Cardiac muscle cell (in vitro differentiated cells and primary cell): ENCODE data around the gene COL18A1. TPM values are rescaled to one million over a fixed set of nuclear protein-coding genes. Genes with fewer than 3 reads are reported as not detected.

Source experiments
- DNase-seq, 2 donors: peaks; one replicate each; pipeline versions ENCODE4 v3.0.0 to v3.0.0-alpha.2; 2010 to 2017; ENCODE audit warnings: low read depth in 1 of 2, low spot score in 1 of 2
- H3K27ac ChIP-seq: fragments of 200-600 bp; sonication (generic); 2 replicates; pipeline ENCODE4 v1.5.1; 2016
- H3K27me3 ChIP-seq: fragments of 200-600 bp; sonication (generic); 2 replicates; pipeline ENCODE4 v1.6.0; 2016; ENCODE audit warnings: control low read depth
- H3K36me3 ChIP-seq: fragments of 200-600 bp; sonication (generic); 2 replicates; pipeline ENCODE4 v1.5.1; 2016; ENCODE audit warnings: control low read depth
- H3K4me1 ChIP-seq: fragments of 200-600 bp; sonication (generic); 2 replicates; pipeline ENCODE4 v1.8.1; 2017; ENCODE audit warnings: low read depth, mild to moderate bottlenecking, mixed run types
- H3K4me3 ChIP-seq: fragments of 200-600 bp; sonication (generic); 2 replicates; pipeline ENCODE4 v1.5.1; 2016; ENCODE audit warnings: mild to moderate bottlenecking
- H3K9me3 ChIP-seq: fragments of 200-600 bp; sonication (generic); 2 replicates; pipeline ENCODE4 v1.5.1; 2017; ENCODE audit warnings: low read depth, mild to moderate bottlenecking, control low read depth
- CTCF ChIP-seq: IDR thresholded peaks from 2 replicates; pipeline ENCODE4 v1.5.1; 2012; ENCODE audit warnings: low read depth, mild to moderate bottlenecking, low read length
- polyA plus RNA-seq: library from polyadenylated mRNA; unstranded; fragments of >200 nt; fragmentation: Nextera tagmentation; extraction: Ambion mirVana; gene quantifications from 2 replicates; pipeline ENCODE4 v1.2.1, GENCODE V29; 2016
- total RNA-seq: library from RNA; depleted of rRNA; stranded (reverse); fragments of >200 nt; gene quantifications from 2 replicates; pipeline ENCODE4 v1.2.3, GENCODE V29; 2016

Gene COL18A1
- total and polyA plus RNA-seq, 2 experiments from 2014 or later: 407 to 1,182 TPM

DNA sequence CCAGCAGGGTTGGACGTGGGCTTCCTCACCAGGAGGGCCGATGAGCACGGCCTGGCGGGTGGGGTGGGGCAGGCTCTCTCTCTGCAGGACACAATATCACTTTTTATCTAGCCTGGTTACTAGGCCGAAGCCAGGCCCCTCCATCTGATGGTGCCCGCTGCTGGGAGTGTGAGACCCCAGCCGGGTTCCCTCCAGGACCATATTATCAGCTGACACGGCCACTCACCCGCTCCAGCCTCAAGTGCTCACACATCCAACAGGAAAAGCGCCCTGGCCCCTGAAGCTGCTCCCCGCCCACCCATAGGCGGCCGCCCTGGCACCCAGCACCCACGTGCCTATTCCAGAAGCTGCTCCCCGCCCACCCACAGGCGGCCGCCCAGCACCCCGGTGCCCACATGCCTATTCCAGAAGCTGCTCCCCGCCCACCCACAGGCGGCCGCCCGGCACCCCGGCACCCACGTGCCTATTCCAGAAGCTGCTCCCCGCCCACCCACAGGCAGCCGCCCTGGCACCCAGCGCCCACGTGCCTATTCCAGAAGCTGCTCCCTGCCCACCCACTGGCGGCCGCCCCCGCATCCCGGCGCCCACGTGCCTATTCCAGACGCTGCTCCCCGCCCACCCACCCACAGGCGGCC is 132.3 kb downstream of the COL18A1 start:
- peaks cover 23% of the 10 kb centered on the region for H3K4me1 ChIP-seq
- DNase-seq: no peak
- no peak overlapping the region for H3K4me3 ChIP-seq
- H3K9me3 ChIP-seq: no peaks in the 10 kb centered on the region
- H3K27me3 ChIP-seq: no peaks in the 10 kb centered on the region
- no peak overlapping the region for H3K27ac ChIP-seq
- TF ChIP-seq CTCF: no peak
- H3K36me3 ChIP-seq: no peaks in the 10 kb centered on the region

DNA sequence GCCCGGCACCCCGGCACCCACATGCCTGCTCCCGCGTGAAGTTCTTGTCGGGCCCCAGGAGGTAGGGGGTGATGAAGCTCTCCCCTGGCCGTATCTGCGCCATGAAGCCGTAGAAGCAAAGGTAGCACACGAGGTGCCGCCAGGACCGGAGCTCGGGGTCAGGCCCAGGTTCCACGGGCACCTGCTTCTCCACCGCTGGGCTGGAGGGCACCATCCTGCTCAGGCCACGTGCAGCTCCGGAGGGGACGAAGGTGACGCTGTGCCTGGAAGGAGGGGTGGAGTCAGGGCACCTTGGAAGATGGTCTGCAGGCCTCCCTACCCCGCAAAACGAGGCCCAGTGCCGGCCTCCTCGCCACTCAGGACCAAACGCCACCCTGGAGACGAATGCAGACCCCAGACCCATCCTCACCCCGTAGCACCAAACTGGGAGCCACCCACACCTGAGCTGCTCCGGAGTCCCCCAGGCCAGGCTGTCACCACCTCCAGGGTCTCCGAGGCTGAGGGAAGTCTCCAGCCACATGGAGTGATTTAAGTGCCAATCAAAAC is 132.9 kb downstream of the COL18A1 start:
- Histone ChIP-seq H3K9me3 (no peaks in the 10 kb centered on the region), H3K27ac (no peak overlapping the region), H3K36me3 (no peaks in the 10 kb centered on the region), H3K4me1 (peaks cover 25% of the 10 kb centered on the region), H3K27me3 (no peaks in the 10 kb centered on the region), H3K4me3 (no peak overlapping the region)
- no peak for TF ChIP-seq CTCF
- no peak for DNase-seq

DNA sequence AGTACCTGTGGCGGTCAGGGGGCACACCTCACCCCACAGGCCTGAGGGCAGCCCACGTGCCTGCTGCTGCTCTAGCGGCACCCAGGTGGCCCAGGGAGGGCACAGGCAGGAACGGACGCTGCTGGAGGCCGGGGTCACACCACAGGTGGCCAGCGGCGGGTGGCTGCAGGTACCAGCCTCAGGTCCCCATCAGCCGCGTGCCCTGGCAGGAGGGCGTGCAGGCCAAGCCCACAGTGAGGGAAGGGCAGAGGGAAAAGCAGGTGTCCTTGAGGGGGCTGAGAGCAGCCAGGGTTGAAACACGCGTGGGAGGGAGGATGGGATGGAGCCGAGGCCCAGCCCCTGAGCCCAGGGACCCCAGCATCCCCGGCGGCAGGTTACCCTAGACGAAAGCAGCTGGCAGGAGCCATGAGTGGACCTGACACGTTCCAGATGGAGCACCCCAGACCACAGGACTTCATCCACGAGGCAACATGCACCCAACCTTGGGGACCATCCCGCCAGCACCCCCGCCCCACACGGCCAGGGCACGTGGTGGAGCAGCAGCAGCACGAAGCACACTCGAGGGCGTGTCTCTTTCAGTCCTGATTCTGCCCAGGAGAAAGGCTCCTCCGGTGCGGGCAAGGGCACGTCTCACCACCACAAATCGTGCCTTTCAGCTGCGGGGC is 133.5 kb downstream of the COL18A1 start:
- Histone ChIP-seq H3K27ac (no peak overlapping the region), H3K27me3 (no peaks in the 10 kb centered on the region), H3K4me1 (peaks cover 27% of the 10 kb centered on the region), H3K36me3 (no peaks in the 10 kb centered on the region), H3K9me3 (no peaks in the 10 kb centered on the region), H3K4me3 (no peak overlapping the region)
- TF ChIP-seq CTCF: no peak
- DNase-seq: no peak

DNA sequence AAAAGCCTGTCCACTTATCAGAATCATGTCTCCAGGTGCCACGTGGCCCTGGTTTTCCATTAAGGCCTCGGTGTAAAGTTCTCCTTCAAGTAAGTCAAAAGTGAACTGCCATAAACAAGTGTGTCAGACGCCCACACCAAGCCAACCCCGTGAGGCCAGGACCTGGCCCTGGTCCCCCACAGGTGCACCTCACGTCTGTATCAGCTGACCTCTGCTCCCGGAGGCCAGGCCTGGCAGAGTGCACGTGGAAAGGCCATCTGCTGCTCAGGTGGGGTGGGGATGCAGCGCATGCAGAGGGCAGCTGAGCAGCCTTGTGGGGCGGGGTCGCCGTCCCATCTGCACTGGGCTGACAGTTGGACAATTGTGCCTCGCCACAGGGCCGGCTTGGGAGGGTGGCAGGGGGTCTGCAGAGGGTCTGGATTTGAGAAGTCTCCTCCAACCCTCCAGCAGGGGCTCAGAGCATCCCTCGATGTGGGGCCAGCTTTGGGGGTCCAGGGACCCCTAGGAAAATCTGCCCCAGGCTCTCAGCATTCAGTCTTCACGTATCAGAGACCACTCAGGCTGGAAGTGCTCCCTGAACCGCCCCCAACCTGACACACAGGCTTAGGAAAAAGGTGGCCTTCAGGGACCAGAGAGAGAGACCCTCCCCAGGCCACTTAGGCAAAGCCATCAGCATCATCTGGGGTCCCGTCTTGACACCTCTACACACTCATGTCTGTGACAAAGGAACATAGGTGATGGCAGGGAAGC is 134.3 kb downstream of the COL18A1 start:
- no peak for DNase-seq
- no peaks in the 10 kb centered on the region for H3K9me3 ChIP-seq
- H3K4me3 ChIP-seq: no peak overlapping the region
- H3K27me3 ChIP-seq: no peaks in the 10 kb centered on the region
- H3K4me1 ChIP-seq: peaks cover 21% of the 10 kb centered on the region
- no peaks in the 10 kb centered on the region for H3K36me3 ChIP-seq
- no peak for TF ChIP-seq CTCF
- H3K27ac ChIP-seq: no peak overlapping the region

GRCh38 chr21:45539796-45540600 is 135.0 kb downstream of the COL18A1 start:
- no peak for DNase-seq
- TF ChIP-seq CTCF: no peak
- H3K4me1 ChIP-seq: peaks cover 14% of the 10 kb centered on the region

More at GRCh38 chr21:45539796-45540600, 135.0 kb downstream of the COL18A1 start:
- H3K27ac ChIP-seq: no peak overlapping the region
- H3K4me3 ChIP-seq: no peak overlapping the region
- H3K9me3 ChIP-seq: no peaks in the 10 kb centered on the region
- H3K27me3 ChIP-seq: no peaks in the 10 kb centered on the region
- no peaks in the 10 kb centered on the region for H3K36me3 ChIP-seq
